ENCODE data around the gene NKX6-1.

NKX6-1 gene

GRCh38 chr4:84498935-84499623 lies at the start of gene NKX6-1:
Gene NKX6-1 (minus strand): TSS chr4:84499292. CDS start chr4:84498228, 1,064 bp downstream.
- no peak for DNase-seq

- no peak for DNase-seq
Measured at GRCh38 chr4:84547211-84547610, 48.1 kb upstream of the NKX6-1 start.

- DNase-seq, result no peak
Measured at GRCh38 chr4:84545093-84545492, 46.0 kb upstream of the NKX6-1 start.

GRCh38 chr4:84535901-84536300 lies 36.8 kb upstream of the NKX6-1 start:
- DNase-seq, result no peak

- DNase-seq, result no peak
Measured at GRCh38 chr4:84531689-84532088, 32.6 kb upstream of the NKX6-1 start.

GRCh38 chr4:84530871-84531270 lies 31.8 kb upstream of the NKX6-1 start:
- DNase-seq, result no peak

- no peak for DNase-seq
Measured at GRCh38 chr4:84530454-84530853, 31.4 kb upstream of the NKX6-1 start.

GRCh38 chr4:84529169-84529751 lies 30.2 kb upstream of the NKX6-1 start:
- peak; percentile 35 for DNase-seq

- DNase-seq, result no peak
Measured at GRCh38 chr4:84527391-84527790, 28.3 kb upstream of the NKX6-1 start.

GRCh38 chr4:84515075-84515474 lies 16.0 kb upstream of the NKX6-1 start:
- DNase-seq, result no peak

- DNase-seq, result no peak
Measured at GRCh38 chr4:84512277-84512676, 13.2 kb upstream of the NKX6-1 start.

GRCh38 chr4:84511703-84512102 lies 12.6 kb upstream of the NKX6-1 start:
- DNase-seq, result no peak

GRCh38 chr4:84507941-84508340 lies 8.8 kb upstream of the NKX6-1 start:
- DNase-seq, result no peak

- no peak for DNase-seq
Measured at GRCh38 chr4:84504821-84505220, 5.7 kb upstream of the NKX6-1 start.

GRCh38 chr4:84503495-84504437 lies 4.7 kb upstream of the NKX6-1 start:
- DNase-seq, result peak; percentile 23

- DNase-seq, result no peak
Measured at GRCh38 chr4:84502955-84503373, 3.9 kb upstream of the NKX6-1 start.

GRCh38 chr4:84502333-84502954 lies 3.4 kb upstream of the NKX6-1 start:
- DNase-seq, result no peak

GRCh38 chr4:84501721-84502267 lies 2.7 kb upstream of the NKX6-1 start:
- no peak for DNase-seq

- DNase-seq, result no peak
Measured at GRCh38 chr4:84501202-84501503, 2.1 kb upstream of the NKX6-1 start.

GRCh38 chr4:84500386-84501201 lies 1.5 kb upstream of the NKX6-1 start:
- DNase-seq, result no peak

- no peak for DNase-seq
Measured at GRCh38 chr4:84499624-84499982, 511 bp upstream of the NKX6-1 start.

- DNase-seq, result no peak
Measured at GRCh38 chr4:84498203-84498934, 723 bp downstream of the NKX6-1 start.
